Colonic mucosa (tissue), 4 donors: ENCODE results near the gene IKBIP. TPM values are rescaled to one million over a fixed set of nuclear protein-coding genes. Genes with fewer than 3 reads are reported as not detected.

Experiments
- DNase-seq: peaks from one replicate; pipeline ENCODE4 v3.0.0-alpha.2; 2020
- H3K27ac ChIP-seq: fragments of 200-600 bp; one replicate; pipeline ENCODE4 v1.8.0; 2021
- H3K27me3 ChIP-seq: fragments of 200-600 bp; one replicate; pipeline ENCODE4 v1.8.0; 2021
- H3K36me3 ChIP-seq: fragments of 200-600 bp; one replicate; pipeline ENCODE4 v1.8.0; 2021
- H3K4me1 ChIP-seq: fragments of 200-600 bp; one replicate; pipeline ENCODE4 v1.8.0; 2021; ENCODE audit warnings: mild to moderate bottlenecking
- H3K4me3 ChIP-seq: fragments of 200-600 bp; one replicate; pipeline ENCODE4 v1.8.0; 2021
- H3K9ac ChIP-seq, 2 donors: one replicate each; pipeline ENCODE4 v1.7.0; 2013; ENCODE audit warnings: control low read depth in 2 of 2, low read depth in 2 of 2, low read length in 2 of 2
- H3K9me3 ChIP-seq: fragments of 200-600 bp; one replicate; pipeline ENCODE4 v1.8.0; 2021
- intact Hi-C: fragments of 100-400 bp; cut with DNase I; formaldehyde crosslinking; loops from one replicate; pipeline ENCODE4 v1.14.1; 2022
- total RNA-seq, 2 donors: library from RNA; stranded (reverse); fragmentation: NEBNext Ultra II Directional in 1 of 2; extraction: Animal tissue kit (Norgen Biotek cat#: 25700) in 1 of 2; gene quantifications; one replicate each; pipeline ENCODE4 v1.2.1, GENCODE V29; 2021
- TF ChIP-seq, protein P1 (sequence below): fragments of 200-600 bp; IDR thresholded peaks from one replicate; pipeline ENCODE4 v1.8.0; 2022; ENCODE audit warnings: antibody characterized with exemption, mild to moderate bottlenecking
- donor health status: healthy.
- donor health status: DM: no; HTN: no; CAD: no.
- donor health status: DM: no; HTN: no; CAD: no.

IKBIP gene
- total RNA-seq, 2 donors from 2014 or later: 5.0 to 6.8 TPM

DNA sequence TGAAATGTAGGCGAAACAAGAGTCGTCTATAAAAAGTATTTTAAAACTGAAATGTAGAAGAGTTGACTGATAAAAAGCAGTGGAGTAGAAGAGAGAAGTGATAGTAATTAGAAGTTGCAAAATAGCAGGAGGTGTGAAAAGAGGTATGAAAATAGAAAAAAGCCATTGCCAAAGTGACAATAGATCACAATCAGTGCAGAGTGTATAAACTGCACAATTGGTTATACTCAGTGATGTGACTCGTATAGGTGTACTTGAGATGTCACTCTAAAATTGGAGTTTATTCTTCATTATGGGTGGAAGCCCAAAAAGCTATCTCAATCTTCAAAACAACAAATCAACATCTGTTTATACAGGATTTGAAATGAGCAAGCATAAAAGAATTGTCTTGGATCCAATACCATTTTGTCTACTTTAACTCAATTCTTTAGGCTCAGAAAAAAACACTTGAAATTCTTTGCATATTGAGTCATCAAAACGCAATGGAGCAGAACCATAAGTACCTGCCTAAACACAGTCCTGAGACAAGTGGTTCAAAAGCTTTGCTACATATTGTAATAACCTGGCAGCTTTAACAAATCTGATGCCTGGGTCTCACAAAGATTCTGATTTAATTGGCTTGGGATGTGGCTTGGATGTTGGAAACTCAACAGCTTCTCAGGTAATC is 8.8 kb downstream of the IKBIP start:
- Histone ChIP-seq H3K27me3 (no peaks in the 10 kb centered on the region), H3K4me1 (no peaks in the 10 kb centered on the region), H3K27ac (no peak overlapping the region), H3K4me3 (no peak overlapping the region), H3K9ac (no peak overlapping the region), H3K36me3 (no peaks in the 10 kb centered on the region), H3K9me3 (no peaks in the 10 kb centered on the region)
- TF ChIP-seq, protein P1, sequence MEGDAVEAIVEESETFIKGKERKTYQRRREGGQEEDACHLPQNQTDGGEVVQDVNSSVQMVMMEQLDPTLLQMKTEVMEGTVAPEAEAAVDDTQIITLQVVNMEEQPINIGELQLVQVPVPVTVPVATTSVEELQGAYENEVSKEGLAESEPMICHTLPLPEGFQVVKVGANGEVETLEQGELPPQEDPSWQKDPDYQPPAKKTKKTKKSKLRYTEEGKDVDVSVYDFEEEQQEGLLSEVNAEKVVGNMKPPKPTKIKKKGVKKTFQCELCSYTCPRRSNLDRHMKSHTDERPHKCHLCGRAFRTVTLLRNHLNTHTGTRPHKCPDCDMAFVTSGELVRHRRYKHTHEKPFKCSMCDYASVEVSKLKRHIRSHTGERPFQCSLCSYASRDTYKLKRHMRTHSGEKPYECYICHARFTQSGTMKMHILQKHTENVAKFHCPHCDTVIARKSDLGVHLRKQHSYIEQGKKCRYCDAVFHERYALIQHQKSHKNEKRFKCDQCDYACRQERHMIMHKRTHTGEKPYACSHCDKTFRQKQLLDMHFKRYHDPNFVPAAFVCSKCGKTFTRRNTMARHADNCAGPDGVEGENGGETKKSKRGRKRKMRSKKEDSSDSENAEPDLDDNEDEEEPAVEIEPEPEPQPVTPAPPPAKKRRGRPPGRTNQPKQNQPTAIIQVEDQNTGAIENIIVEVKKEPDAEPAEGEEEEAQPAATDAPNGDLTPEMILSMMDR: no peak
- intact Hi-C loops: no loop called here
- DNase-seq: no peak

DNA sequence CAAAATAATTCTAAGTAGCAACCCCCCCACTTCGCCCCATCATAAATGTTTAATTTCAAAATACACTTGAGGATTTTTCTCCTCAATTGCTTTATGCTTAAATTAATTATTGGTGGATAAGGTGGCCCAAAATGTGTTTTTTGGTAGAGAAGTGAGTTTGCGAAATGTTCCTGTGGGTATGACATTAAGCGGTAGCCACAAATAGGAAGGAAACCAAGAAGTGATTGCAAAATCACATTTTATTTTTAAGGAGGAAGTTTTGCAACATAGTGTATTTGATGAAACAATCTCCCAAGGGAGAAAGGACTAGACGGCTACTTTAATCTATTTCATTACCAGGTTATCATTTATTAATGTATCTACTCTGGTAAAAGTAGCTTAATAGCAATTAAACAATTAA is 25.6 kb downstream of the IKBIP start:
- no peaks in the 10 kb centered on the region for H3K9me3 ChIP-seq
- TF ChIP-seq, protein P1: no peak
- no peak for DNase-seq
- intact Hi-C loops: no loop called here
- H3K4me3 ChIP-seq: no peak overlapping the region
- no peaks in the 10 kb centered on the region for H3K36me3 ChIP-seq
- H3K4me1 ChIP-seq: no peaks in the 10 kb centered on the region
- no peak overlapping the region for H3K9ac ChIP-seq
- no peaks in the 10 kb centered on the region for H3K27me3 ChIP-seq
- no peak overlapping the region for H3K27ac ChIP-seq

DNA sequence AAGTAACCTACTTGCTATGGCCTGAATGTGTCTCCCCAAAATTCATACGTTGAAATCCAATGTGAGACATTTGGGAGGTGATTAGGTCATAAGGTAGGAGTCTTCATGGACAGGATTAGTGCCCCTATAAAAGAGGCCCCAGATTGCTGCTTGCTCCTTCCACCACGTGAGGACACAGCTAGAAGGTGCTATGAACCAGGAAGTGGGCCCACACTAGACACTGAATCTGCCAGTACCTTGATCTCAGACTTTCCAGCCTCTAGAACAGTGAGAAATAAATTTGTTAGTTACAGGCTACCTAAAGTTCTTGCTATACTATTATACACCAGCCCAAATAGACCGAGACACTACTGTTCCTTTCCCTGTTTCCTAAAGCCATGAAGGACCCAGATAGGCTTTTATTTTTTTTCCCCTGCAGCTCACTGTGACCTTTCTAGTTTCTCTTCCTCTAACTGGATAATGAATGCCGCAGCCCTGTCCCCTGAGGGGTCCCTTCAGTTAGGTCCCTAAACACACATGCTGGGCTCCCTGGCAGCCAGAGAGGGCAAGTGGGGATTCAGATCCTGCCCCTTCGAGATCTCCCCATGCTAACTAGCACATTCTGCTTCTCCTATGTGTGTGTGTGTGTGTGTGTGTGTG is 31.8 kb downstream of the IKBIP start:
- Histone ChIP-seq H3K27ac (no peak overlapping the region), H3K27me3 (no peaks in the 10 kb centered on the region), H3K9me3 (no peaks in the 10 kb centered on the region), H3K9ac (no peak overlapping the region), H3K4me3 (no peak overlapping the region), H3K36me3 (no peaks in the 10 kb centered on the region), H3K4me1 (no peaks in the 10 kb centered on the region)
- intact Hi-C loops: no loop called here
- TF ChIP-seq, protein P1: no peak
- no peak for DNase-seq

DNA sequence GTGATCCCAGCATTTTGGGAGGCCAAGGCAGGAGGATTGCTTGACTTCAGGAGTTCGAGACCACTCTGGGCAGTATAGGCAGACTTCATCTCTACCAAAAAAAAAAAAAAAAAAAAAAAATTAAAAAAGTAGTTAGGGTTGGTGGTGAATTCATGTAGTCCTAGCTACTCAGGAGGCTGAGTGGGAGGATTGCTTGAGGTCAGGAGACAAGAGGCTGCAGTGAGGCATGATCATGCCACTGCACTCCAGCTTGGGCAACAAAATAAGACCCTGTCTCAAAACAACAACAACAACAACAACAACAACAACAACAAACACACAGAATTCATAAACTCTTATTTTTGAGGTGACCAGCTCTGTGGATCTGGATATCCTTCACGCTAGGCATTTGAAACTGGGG is 34.0 kb downstream of the IKBIP start:
- H3K9ac ChIP-seq: no peak overlapping the region
- intact Hi-C loops: no loop called here
- no peaks in the 10 kb centered on the region for H3K4me1 ChIP-seq
- no peaks in the 10 kb centered on the region for H3K27me3 ChIP-seq
- TF ChIP-seq, protein P1: no peak
- no peaks in the 10 kb centered on the region for H3K9me3 ChIP-seq
- H3K36me3 ChIP-seq: no peaks in the 10 kb centered on the region
- DNase-seq: no peak
- H3K4me3 ChIP-seq: no peak overlapping the region
- H3K27ac ChIP-seq: no peak overlapping the region

DNA sequence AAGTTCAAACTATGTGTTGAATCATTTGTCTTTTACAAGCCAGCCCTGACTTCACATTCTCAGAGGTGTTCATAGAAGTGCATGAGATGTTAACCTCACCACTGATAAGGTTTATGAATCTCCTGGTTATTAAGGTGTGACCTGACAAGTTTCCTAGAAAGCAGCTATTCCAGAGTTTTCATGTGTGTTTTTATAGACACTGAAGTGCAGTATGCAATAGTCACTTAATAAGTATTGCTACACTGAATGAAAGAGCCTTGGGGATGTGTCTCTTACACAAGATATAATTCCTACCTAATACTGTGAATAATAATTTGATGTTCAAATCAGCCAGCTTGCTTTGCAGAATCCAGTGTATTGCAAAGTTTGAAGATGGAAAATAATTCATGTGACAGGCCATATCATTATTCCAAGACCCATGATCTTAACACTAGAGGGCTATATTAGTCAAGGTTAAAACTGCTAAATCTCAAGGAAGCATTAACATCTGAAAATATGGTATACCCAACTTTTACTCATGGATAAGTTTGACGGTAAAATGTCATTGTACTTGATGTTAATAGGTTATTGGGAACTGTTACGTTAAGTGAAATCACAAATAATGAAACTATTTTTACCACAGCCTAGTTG is 38.1 kb downstream of the IKBIP start:
- Histone ChIP-seq H3K27ac (no peak overlapping the region), H3K9me3 (no peaks in the 10 kb centered on the region), H3K4me1 (no peaks in the 10 kb centered on the region), H3K36me3 (no peaks in the 10 kb centered on the region), H3K4me3 (no peak overlapping the region), H3K9ac (no peak overlapping the region), H3K27me3 (no peaks in the 10 kb centered on the region)
- no peak for DNase-seq
- TF ChIP-seq, protein P1: no peak
- intact Hi-C loops: no loop called here
